ENCODE results near the gene MDFI.
"Not testable (repeated sequence)": the region's sequence is repeated elsewhere in the genome, so short reads cannot be mapped to it uniquely, and the experiment has no call there.

The MDFI gene

GRCh38 chr6:41602864-41603608, 35.2 kb upstream of the MDFI start:
- peak; percentile 10 for DNase-seq

GRCh38 chr6:41604006-41604405, 34.3 kb upstream of the MDFI start:
- DNase-seq, result no peak

DNA sequence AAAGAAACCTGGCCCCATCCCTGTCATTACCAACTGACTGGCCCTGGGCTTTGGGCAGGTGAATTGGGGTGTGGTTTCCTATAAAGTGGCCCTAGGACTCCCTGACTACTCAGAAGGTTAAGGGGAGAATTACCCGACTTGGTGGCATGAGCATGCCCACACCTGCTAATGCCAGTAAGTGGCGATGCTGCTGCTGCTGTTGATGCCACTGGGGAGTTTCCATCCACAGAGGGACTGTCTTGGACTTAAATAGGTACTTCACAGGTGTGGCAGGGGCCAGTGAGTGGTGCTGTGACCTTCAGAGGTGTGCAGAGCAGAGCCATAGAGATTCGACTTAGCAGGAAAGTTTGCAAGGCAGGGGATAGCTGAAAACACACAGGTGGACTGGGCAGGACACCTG, 32.6 kb upstream of the MDFI start:
- no peak for DNase-seq

DNA sequence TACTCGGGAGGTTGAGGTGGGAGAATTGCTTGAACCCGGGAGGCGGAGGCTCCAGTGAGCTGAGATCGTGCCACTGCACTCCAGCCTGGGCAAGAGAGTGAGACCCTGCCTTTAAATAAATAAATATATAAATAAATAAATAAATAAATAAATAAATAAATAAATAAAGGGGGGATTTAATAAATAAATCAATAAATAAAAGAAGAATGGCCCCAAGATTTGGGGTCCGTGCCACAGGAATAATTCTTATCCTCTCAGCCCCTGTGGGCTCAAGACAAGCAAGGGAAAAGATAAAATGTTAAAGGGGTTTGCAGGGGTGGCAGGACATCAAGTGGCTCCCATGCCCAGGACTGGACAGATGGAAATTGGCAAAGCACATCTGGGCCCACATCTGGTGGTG, 31.2 kb upstream of the MDFI start:
- no peak for DNase-seq

DNA sequence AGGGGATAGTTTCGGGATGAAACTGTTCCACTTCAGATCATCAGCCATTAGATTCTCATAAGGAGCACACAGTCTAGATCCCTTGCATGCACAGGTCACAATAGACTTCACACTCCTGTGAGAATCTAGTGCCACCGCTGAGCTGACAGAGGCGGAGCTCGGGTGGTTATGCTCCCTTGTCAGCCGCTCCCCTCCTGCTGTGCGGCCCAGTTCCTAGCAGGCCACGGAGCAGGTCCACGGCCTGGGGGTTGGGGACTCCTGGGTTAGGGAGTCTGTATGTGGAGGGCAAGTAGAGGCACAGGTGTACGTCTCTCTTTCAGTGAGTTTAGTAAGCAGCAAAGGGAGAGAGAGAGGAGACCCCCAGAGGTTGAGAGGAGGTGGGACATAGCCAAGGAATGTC, 30.5 kb upstream of the MDFI start:
- no peak for DNase-seq

- no peak for DNase-seq
Measured at GRCh38 chr6:41608443-41609151, 29.7 kb upstream of the MDFI start.

DNA sequence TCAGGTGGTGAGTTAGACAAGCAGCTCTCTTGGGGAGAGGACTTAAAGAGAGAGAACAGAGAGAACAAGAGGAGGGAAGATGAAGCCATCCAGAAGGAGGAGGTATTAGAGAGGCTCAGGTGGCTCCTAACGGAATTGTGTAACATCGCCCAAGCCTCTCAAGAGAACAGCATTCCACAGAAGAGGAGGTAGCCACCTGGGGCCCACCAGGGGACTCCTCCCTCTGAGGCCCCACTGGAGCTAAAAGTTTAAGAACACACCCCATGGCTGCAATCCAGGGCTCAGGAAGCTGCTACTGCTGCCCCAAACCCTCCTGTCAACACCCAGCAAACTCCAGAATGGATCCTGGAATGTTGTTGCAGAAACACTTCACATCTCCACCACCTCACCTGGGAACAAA, 23.6 kb upstream of the MDFI start:
- DNase-seq, result no peak

GRCh38 chr6:41615311-41615710, 23.0 kb upstream of the MDFI start:
- DNase-seq, result no peak

DNA sequence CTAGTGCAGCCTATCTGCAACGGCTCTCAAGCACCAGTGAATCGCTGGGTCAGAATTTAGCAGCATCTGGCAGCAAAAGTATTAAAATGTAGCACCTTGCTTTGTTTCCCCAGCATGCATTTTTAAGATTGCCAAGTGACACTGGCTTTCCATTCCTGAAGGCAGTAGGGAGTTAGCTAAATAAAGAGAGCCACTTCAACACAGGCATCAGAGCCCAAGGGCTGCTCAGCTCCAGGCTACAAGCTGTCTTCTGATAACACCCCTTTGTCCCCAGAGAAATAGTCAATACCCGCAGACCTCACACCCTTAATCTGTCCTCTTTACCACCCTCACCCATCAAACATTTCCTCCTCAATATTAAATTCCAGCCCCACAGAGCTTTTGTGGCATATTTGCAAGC, 19.7 kb upstream of the MDFI start:
- no peak for DNase-seq

DNA sequence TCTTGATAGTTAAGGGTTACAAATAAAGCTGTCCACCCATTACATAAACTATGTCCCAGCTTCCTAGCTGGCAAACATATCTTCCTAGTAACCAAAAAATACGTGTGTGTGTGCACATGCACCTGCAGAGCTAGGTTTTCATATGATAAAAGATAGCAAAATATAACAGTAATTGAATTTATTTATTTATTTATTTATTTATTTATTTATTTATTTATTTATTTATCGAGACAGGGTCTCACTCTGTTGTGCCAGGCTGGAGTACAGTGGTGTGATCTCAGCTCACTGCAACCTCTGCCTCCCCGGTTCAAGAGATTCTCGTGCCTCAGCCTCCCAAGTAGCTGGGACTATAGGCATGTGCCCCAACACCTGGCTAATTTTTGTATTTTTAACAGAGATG, 19.1 kb upstream of the MDFI start:
- not testable (repeated sequence) for DNase-seq

DNA sequence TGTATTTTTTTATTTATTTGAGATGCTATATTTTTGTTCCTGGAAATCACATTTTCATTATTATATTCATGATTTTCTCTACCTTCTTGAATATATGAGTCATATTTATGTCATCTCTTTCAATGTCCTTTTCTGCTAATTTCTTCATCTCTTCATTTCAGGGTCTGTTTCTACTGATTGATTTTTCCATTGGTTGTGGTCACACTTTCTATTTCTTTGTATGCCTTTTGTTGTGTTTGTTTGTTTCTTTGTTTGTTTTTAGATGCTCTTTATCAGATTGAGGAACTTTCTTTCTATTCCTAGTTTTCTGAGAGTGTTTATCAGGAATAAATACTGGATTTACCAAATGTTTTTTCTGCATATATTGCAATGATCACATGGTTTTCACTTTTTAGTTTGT, 16.9 kb upstream of the MDFI start:
- DNase-seq, result no peak

GRCh38 chr6:41621802-41622201, 16.5 kb upstream of the MDFI start:
- no peak for DNase-seq

- DNase-seq, result no peak
Measured at GRCh38 chr6:41622206-41622988, 15.9 kb upstream of the MDFI start.

GRCh38 chr6:41623330-41623729, 14.9 kb upstream of the MDFI start:
- DNase-seq, result no peak

DNA sequence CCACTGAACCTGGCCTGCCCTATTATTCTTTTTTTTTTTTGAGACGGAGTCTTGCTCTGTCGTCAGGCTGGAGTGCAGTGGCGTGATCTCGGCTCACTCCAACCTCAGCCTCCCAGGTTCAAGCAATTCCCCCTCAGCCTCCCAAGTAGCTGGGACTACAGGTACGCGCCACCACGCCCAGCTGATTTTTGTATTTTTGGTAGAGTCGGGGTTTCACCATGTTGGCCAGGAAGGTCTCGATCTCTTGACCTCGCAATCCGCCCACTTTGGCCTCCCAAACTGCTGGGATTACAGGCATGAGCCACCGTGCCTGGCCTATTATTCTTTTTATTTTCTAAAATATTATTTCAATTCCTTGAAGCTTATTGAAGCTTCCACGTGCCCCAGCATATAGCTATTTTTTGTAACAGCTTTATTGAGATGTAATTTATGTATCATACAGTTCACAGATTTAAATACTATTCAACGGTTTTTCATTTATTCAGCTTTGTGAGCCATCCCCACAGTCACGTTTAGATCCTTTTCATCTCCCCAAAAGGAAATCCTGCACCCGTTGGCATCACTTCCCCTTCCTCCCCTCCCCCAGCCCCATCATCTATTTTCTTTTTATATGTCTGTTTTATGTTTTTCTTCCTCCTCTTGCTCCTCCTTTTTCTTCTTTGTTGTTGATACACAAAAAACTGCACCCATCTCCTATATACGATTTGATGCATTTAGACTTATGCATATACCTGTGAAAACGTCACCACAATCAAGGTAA, 13.5 kb upstream of the MDFI start:
- no peak for DNase-seq

- no peak for DNase-seq
Measured at GRCh38 chr6:41625442-41625841, 12.8 kb upstream of the MDFI start.

GRCh38 chr6:41626022-41626421, 12.2 kb upstream of the MDFI start:
- DNase-seq, result no peak

- no peak for DNase-seq
Measured at GRCh38 chr6:41626917-41627316, 11.4 kb upstream of the MDFI start.

GRCh38 chr6:41629128-41629527, 9.1 kb upstream of the MDFI start:
- no peak for DNase-seq

DNA sequence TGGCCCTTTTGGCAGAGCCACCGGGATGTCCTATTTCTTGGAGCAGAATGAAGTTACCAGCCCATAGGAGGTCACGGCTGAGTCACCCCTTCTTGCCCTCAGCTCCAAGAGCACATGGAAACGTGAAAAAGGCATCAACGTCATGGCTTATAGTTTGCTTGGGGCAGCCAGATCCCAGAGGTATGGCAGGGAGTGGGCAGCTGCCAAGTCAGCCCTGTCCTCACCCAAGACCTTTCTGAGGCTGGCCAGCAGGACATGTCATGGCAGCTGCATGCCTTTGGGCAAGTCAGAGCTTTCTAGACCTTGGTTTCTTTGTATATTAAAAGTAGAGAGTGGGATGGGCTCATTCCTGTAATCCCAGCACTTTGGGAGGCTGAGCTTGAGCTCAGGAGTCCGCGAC, 8.2 kb upstream of the MDFI start:
- DNase-seq, result no peak

DNA sequence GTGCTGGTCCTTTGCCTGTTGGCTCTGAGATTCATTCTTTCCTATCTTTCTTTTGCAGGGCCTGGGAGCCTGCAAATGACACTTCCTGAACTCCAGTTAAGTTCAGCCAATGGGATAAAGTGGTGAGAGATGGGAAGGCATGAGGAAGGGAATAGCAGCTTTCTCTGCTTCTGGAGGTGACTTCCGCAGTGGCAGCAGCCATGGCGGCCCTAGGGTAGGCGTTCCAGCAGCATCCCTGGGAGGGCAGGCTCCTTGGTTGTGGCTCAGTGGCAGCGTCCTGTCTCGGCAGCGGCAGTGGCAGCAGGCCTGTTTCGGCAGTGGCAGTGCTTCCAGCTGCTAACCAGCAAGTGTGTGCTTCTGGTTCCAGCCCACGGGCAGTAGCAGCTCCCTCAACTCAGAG, 7.3 kb upstream of the MDFI start:
- no peak for DNase-seq

GRCh38 chr6:41633056-41633634, 5.1 kb upstream of the MDFI start:
- DNase-seq, result no peak

- no peak for DNase-seq
Measured at GRCh38 chr6:41634657-41635056, 3.6 kb upstream of the MDFI start.

Measured in NCI-H524 treated with DMSO at 0.1 percent for 48 hours (cell line).